SU-DHL-6 (cell line): Measurements from ENCODE around the gene SLC6A4.

Experiments
- H2AFZ ChIP-seq: fragments of 200-600 bp; sonication (generic); 2 replicates; pipeline ENCODE4 v1.6.1; 2014; ENCODE audit warnings: low read depth, mild to moderate bottlenecking, moderate library complexity, mixed read lengths, antibody characterized with exemption, low read length; ENCODE audit not compliant: severe bottlenecking
- H3F3A ChIP-seq: fragments of 200-600 bp; shearing (Covaris generic); 2 replicates; pipeline ENCODE4 v1.6.0; 2016; ENCODE audit warnings: antibody characterized with exemption, mild to moderate bottlenecking; ENCODE audit not compliant: insufficient read depth
- H3K27ac ChIP-seq: fragments of 200-600 bp; sonication (generic); 2 replicates; pipeline ENCODE4 v1.5.1; 2016; ENCODE audit warnings: low read depth, mild to moderate bottlenecking, low read length, moderate library complexity, mixed read lengths
- H3K27me3 ChIP-seq: fragments of 200-600 bp; sonication (generic), shearing (Covaris generic); 2 replicates; pipeline ENCODE4 v1.6.0; 2014; ENCODE audit warnings: mild to moderate bottlenecking, low read length
- H3K36me3 ChIP-seq: fragments of 200-600 bp; sonication (generic); 2 replicates; pipeline ENCODE4 v1.6.1; 2014; ENCODE audit warnings: mild to moderate bottlenecking, low read length, mixed read lengths
- H3K4me2 ChIP-seq: fragments of 300-600, 200-600 bp; shearing (Covaris generic), sonication (generic); 2 replicates; pipeline ENCODE4 v1.6.0; 2014; ENCODE audit warnings: low read length, low read depth, mild to moderate bottlenecking; ENCODE audit not compliant: poor library complexity, severe bottlenecking
- H3K4me3 ChIP-seq: fragments of 200-600 bp; sonication (generic); 2 replicates; pipeline ENCODE4 v1.5.1; 2014; ENCODE audit warnings: antibody characterized with exemption, low read length, mild to moderate bottlenecking, mixed read lengths; ENCODE audit not compliant: insufficient read depth, poor library complexity, severe bottlenecking
- H3K79me2 ChIP-seq: fragments of 200-600 bp; sonication (generic); 2 replicates; pipeline ENCODE4 v1.6.1; 2014; ENCODE audit warnings: mild to moderate bottlenecking, low read length, moderate library complexity; ENCODE audit not compliant: insufficient read depth
- H3K9ac ChIP-seq: fragments of 200-600 bp; sonication (generic); 2 replicates; pipeline ENCODE4 v1.7.0; 2014; ENCODE audit warnings: mild to moderate bottlenecking, low read length
- H3K9me2 ChIP-seq: fragments of 200-600 bp; sonication (generic); replicated peaks from 2 replicates; pipeline ENCODE4 v1.6.1; 2014; ENCODE audit warnings: low read length; ENCODE audit not compliant: insufficient read depth
- H3K9me3 ChIP-seq: fragments of 200-600 bp; sonication (generic); 2 replicates; pipeline ENCODE4 v1.6.1; 2014; ENCODE audit warnings: low read length, mixed read lengths; ENCODE audit not compliant: insufficient read depth
- H4K20me1 ChIP-seq: fragments of 200-600 bp; sonication (generic); 2 replicates; pipeline ENCODE4 v1.6.1; 2014; ENCODE audit warnings: low read depth, mild to moderate bottlenecking, antibody characterized with exemption, low read length, moderate library complexity, mixed read lengths
- CTCF ChIP-seq: fragments of 200-600 bp; sonication (generic); IDR thresholded peaks from one replicate; pipeline ENCODE4 v1.5.1; 2017; ENCODE audit warnings: antibody characterized with exemption, mild to moderate bottlenecking, low read length, moderate library complexity; ENCODE audit not compliant: insufficient read depth, poor library complexity, severe bottlenecking
- EZH2phosphoT487 ChIP-seq: fragments of 200-600 bp; sonication (generic), shearing (Covaris generic); conservative IDR thresholded peaks from 2 replicates; pipeline ENCODE4 v1.6.1; 2018; ENCODE audit warnings: mild to moderate bottlenecking, antibody characterized with exemption, low read length, moderate library complexity, mixed read lengths

SLC6A4 gene

GRCh38 chr17:30188211-30188939, 47.1 kb downstream of the SLC6A4 start:
- no peaks in the 10 kb centered on the region for H4K20me1 ChIP-seq
- H3K27ac ChIP-seq = no peak overlapping the region
- H2AFZ ChIP-seq = no peak overlapping the region
- no peak overlapping the region for H3K4me2 ChIP-seq
- no peaks in the 10 kb centered on the region for H3K79me2 ChIP-seq
- H3K9me3 ChIP-seq = no peaks in the 10 kb centered on the region
- H3K36me3 ChIP-seq = peaks cover 15% of the 10 kb centered on the region
- H3K9ac ChIP-seq = no peak overlapping the region
- H3F3A ChIP-seq = peaks cover 3% of the 10 kb centered on the region; the same call in 1 of the 2 replicates
- no peaks in the 10 kb centered on the region for H3K27me3 ChIP-seq
- TF ChIP-seq CTCF = no peak
- no peak for TF ChIP-seq EZH2phosphoT487
- H3K4me3 ChIP-seq = no peak overlapping the region
- H3K9me2 ChIP-seq = no peaks in the 10 kb centered on the region

GRCh38 chr17:30187573-30187972, 47.9 kb downstream of the SLC6A4 start:
- H4K20me1 ChIP-seq = no peaks in the 10 kb centered on the region
- no peaks in the 10 kb centered on the region for H3K9me3 ChIP-seq
- H3K27me3 ChIP-seq = no peaks in the 10 kb centered on the region
- no peak overlapping the region for H3K4me2 ChIP-seq
- peaks cover 3% of the 10 kb centered on the region; the same call in 1 of the 2 replicates for H3F3A ChIP-seq
- peaks cover 20% of the 10 kb centered on the region for H3K36me3 ChIP-seq
- no peak overlapping the region for H3K9ac ChIP-seq
- H3K9me2 ChIP-seq = no peaks in the 10 kb centered on the region
- TF ChIP-seq CTCF (no peak), EZH2phosphoT487 (no peak)
- H3K79me2 ChIP-seq = no peaks in the 10 kb centered on the region
- H2AFZ ChIP-seq = no peak overlapping the region
- H3K27ac ChIP-seq = no peak overlapping the region
- H3K4me3 ChIP-seq = no peak overlapping the region

- no peaks in the 10 kb centered on the region for H3K9me3 ChIP-seq
- no peaks in the 10 kb centered on the region for H4K20me1 ChIP-seq
- no peaks in the 10 kb centered on the region for H3K79me2 ChIP-seq
- no peak overlapping the region for H3K4me2 ChIP-seq
- H3K27me3 ChIP-seq = no peaks in the 10 kb centered on the region
- H3K9me2 ChIP-seq = no peaks in the 10 kb centered on the region
- no peak overlapping the region for H3K4me3 ChIP-seq
- H3F3A ChIP-seq = peaks cover 3% of the 10 kb centered on the region; the same call in 1 of the 2 replicates
- H2AFZ ChIP-seq = no peak overlapping the region
- H3K36me3 ChIP-seq = peaks cover 20% of the 10 kb centered on the region
- TF ChIP-seq EZH2phosphoT487 (no peak), CTCF (no peak)
- no peak overlapping the region for H3K27ac ChIP-seq
- H3K9ac ChIP-seq = no peak overlapping the region
These were observed 48.7 kb downstream of the SLC6A4 start for GRCh38 chr17:30186761-30187160.
